NCI-H510A (cell line): ENCODE results near the gene UTS2R.
"Not testable (repeated sequence)": the region's sequence is repeated elsewhere in the genome, so short reads cannot be mapped to it uniquely, and the experiment has no call there.

Experiments
- DNase-seq: peaks from one replicate; lab custom pipeline; 2025; lab: John Stamatoyannopoulos, UW

UTS2R gene

DNA sequence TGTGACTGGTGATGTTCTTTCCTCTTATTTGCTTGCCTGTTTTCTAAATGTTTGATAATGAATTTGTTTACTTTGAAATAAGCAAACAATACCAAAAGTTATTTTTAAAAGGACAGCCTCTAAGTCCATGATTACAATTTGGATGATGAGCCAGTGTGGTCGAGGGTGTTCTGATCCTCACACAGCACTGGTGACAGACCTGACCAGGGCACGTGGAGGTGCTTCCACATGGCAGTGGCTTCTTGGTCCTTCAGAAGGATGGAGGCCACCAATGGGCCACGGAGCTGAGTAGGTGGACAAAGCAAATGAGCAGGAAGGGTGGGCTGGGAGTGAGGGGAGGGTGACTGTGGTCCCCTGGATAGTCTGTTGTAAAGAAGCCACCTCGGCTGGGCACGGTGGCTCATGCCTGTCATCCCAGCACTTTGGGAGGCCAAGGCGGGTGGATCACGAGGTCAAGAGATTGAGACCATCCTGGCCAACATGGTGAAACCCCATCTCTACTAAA lies 16.7 kb upstream of the UTS2R start:
- no peak for DNase-seq

DNA sequence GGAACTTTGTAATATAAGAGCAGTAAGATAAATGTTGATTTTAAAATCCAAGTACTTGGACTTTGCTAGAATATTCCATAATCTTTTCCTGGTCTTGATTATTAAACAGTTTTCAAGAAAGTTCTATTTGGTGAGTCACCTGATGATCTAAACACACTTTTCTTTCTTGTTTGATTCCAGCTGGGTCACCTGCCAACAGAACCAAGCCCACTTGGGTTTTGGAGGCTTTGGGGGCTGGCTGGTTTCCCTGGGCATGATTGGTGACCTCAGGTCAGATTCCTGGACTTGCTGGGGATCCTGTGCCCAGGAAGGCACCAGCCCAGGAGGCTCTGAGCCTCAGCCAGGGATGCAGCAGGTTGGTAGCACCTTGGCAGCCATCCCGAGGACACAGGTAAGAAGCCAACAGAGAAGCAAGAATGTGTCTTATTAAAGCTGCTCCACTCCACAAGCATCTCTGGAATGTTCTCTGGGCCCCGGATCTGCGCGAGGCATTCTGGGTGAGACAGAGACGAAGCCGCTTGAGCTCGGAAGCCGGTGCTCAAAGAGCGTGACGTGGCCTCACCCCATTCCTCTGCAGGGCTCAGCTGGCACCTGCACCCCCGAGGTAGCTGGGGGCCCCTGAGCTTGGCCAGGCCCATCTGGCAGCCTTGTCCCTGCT lies 15.7 kb upstream of the UTS2R start:
- DNase-seq, result no peak

DNA sequence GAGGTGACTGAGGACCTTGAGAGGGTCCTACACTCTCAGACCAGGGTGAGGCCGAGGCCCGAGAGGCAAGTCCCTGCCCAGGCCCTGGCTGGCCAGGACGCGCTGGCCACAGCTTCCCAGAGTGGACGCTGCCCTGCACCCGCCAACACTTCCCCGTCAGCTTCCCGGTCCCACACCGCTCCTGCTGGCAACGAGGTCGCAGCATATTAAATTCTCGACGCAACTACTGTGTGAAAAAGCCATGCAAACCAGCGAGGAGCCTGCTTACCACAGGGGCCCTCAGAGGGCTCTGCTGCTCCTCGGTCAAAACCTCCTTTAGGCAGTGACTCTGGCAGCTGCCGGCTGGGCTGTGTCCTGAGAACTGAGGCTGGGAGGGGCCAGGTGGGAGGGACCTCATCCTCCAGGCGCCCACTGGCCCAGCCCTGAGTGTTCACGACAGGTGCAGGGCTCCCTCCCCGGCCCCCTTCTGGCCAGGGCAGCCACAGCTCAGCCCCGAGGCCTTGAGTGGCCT lies 14.7 kb upstream of the UTS2R start:
- DNase-seq, result peak; percentile 67

DNA sequence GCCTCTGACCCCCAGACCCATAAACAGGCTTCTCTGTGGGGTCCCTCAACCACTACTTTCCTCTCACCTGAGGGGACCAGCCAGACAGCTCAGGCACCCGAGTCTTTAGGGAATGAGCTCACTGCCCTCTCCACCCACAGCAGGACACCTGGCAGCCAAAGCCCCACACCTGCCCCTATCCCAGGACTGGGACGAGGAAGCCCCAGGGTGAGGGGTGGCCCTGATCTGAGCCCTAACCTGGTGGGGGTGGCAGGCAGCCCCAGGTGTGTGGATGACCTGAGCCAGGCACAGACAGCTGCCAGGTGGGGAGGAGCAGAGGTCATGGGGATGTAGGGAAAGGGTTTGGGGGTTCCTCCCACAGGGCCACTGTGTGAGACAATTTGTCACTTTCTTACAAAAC lies 14.2 kb upstream of the UTS2R start:
- no peak for DNase-seq

DNA sequence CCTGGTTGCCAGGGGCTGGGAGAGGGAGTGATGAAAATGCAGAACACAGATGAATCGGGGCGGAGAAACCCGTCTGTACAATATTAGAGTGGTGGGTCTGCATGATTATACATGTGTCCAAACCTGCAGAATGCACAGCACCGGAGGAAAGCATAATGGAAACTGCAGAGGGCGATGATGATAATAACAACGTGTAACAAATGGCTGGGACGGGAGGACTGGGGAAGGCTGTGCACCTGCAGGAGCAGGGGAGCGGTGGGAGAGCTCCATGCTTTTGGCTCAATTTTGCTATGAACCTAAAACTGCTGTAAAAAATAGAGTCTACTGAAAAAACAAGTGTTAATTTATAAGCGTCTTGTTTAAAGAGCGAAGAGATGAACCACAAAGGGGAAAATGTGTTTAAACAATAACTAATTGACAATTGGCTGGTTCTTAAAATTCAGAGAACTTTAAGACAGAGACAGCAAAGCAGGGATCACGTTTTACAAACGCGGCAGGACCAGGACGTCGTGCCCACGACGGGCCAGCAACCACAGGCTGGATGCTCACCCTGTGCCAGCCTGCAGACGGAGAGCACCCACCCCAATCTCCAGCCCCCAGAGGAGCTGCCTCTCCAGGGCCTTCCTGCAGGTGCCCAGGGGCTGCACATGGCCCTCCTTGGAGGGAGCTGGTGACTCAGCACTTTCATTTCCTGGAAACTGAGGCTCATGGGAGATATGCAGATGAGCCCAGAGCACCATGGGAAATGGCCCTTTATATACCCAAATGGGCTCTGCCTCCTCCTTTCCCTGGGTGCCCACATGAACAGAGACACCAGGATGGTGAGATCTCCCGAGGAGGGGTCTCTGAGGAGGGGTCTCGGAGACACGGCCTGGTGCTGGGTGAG lies 12.9 kb upstream of the UTS2R start, which contains the start of gene TEX19:
TSS of gene TEX19 (plus strand) at position 783 of the 886 bp plus-strand sequence. CDS start 2,904 bp downstream, outside the sequence.
- no peak for DNase-seq

DNA sequence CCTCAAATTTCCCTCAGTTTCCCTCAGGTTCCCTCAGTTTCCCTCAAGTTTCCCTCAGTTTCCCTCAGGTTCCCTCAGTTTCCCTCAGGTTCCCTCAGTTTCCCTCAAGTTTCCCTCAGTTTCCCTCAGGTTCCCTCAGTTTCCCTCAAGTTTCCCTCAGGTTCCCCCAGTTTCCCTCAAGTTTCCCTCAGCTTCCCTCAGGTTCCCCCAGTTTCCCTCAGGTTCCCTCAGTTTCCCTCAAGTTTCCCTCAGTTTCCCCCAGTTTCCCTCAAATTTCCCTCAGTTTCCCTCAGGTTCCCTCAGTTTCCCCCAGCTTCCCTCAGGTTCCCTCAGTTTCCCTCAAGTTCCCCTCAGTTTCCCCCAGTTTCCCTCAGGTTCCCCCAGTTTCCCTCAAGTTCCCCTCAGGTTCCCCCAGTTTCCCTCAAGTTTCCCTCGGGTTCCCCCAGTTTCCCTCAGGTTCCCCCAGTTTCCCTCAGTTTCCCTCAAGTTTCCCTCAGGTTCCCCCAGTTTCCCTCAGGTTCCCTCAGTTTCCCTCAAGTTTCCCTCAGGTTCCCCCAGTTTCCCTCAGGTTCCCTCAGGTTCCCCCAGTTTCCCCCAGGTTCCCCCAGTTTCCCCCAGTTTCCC lies 12.0 kb upstream of the UTS2R start:
- DNase-seq, result not testable (repeated sequence)

DNA sequence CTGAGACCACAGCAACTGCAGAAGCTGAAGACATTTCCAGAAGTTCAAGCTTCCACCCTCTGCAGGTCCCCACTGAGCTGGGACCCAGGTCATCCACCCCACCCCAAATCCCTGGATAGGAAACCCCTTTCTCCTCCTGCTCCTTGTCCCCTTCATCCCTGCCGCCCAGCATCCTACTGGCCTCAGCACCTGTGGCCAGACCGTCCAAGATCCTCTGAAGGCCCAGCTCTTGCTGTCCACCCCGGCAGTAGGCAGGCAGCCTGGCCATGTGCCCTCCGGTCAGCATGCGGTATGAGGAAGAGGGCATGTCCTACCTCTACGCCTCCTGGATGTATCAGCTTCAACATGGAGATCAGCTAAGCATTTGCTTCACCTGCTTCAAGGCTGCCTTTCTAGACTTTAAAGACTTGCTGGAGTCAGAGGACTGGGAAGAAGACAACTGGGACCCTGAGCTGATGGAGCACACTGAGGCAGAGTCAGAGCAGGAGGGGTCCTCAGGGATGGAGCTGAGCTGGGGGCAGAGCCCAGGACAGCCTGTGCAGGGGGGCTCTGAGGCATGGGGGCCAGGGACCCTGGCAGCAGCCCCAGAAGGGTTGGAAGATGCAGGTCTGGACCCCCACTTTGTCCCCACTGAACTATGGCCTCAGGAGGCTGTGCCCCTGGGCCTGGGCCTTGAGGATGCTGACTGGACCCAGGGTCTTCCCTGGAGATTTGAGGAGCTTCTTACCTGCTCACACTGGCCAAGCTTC lies 9.5 kb upstream of the UTS2R start:
- DNase-seq, result no peak

DNA sequence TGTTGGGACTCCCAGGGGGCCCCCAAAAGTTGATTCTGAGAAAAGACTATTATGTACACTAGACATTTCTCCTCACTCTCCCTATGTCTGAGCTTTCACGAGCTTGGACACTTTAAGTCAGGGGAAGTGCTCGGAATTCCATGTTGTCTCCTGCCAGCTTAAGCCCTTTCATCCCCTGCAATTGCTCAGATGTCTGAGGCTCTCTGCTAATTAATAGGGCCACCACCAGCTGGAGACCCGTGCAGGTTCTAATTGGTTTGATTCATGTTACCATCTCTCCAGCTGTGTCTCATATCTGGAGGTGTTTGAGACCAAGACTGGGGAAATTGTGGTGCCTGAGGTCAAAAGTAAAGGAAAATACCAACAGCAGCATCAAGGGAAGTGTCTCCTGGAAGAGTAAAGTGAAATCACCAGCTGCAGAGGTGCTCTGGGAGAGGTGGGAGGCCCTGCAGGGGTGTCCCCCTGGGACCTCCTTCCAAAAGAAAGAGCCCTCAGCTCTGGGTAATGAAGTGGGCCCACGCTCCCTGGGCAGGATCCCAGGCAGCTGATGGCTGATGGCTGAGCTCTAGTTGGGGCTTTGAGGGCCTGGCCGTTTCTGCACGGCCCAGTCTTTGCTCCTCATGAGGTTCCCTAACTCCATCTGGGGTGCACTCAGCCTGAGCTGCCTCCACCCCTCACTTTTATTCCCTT lies 5.8 kb upstream of the UTS2R start:
- no peak for DNase-seq

DNA sequence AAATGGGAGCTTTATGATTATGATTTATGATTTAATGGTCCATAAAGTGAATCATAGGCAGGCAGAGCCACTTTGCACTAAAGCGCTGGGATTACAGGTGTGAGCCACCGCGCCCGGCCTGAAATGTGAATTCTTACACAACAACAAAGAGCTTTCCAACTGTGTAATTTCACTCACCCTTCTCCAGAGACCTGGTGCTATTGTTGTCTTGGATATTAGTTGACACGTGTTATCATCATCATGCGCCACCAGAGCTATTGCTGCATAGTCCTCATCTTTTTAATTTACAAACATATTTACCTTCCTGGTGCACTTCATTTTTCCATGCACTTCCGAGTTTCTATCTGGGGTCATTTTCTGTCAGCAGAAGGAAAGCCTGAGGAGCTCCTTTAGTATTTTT lies 4.8 kb upstream of the UTS2R start:
- no peak for DNase-seq

DNA sequence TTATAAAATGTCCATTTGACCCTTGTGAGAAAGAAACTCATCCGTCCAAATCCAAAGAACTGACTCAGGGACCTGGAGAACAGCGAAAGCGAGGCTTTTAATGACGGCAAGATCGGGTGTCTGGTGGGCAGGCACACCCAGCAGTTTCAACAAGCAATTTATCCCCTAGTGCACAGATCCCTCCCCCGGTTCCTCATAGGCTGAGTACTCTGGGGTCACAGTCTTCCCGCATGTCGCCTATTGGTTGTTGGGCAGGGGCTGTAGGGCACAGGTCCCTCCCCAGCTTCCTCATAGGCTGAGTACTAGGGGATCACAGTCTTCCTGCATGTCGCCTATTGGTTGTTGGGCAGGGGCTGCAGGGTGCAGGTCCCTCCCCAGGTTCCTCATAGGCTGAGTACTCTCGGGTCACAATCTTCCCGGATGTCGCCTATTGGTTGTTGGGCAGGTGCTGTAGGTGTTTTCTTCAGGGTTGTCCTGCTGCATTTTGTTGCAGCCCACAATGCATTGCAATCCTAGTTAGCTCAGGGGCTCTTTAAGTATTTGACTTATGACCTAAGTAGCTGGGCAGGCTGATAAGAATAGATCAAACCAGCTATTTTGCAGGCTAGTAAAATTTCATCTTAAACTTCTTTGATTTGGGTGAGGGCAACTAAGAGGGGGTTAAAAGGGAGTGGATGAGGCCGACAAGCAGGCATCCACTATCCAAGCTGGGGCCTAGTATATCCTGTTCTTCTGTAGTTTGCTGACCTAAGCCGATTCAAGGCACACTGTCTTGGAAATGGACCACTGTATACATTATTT lies 3.6 kb upstream of the UTS2R start:
- DNase-seq, result no peak

DNA sequence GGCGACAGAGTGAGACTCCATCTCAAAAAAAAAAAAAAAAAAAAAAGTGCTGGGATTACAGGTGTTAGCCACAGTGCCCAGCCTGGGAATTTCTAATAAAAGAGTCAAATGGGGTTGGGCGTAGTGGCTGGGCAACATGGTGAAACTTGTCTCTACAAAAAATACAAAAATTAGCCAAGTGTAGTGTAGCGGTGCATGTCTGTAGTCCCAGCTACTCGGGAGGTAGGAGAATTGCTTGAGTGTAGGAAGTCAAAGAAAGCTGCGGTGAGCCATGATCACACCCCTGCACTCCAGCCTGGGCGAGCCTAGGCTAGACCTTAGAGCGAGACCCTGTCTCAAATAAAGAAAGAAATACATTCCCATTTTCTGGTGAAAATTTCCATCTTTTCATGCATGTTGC lies 2.4 kb upstream of the UTS2R start:
- DNase-seq, result no peak

DNA sequence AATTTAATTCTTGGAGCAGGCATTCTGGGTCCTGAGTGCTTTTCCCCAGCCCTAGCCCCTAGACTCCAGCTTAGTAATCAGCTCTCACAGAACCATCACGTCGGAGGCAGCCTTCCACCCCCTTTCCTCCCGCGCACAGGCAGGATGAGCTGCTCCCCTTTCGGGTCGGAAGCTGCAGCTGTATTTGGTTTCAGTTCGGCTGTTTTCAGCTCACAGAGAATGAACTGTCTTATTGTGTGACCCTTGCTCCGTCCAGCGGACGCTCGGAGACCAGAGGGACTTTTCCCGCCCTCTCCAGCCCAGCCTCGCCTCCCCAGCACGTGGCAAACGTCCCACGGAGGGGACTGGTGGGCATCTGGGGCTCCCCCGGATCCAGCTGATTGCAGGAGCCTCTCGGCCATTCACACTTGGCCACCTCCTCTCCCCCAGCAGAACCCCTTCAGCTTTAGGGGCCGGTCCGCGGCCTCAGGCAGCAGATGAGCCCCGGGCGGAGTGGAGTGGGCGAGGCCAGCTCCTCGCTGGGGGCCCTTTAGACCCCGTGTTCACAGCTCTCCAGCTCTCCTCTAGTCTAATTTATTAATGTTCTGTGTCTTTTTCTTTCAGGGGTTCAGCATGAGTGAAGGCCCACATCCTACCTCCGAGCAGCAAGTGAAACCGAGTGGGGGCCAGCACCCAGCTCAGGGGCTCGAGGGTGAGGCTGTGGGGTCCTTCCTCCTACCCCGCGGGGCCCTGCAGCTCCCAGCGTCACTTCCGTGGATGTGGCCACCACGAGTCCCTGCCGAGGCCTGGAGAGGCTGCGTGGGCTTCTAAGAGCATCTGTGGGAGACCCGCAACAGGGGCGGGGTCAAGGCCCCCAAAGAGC lies 863 bp upstream of the UTS2R start:
- DNase-seq, result no peak

DNA sequence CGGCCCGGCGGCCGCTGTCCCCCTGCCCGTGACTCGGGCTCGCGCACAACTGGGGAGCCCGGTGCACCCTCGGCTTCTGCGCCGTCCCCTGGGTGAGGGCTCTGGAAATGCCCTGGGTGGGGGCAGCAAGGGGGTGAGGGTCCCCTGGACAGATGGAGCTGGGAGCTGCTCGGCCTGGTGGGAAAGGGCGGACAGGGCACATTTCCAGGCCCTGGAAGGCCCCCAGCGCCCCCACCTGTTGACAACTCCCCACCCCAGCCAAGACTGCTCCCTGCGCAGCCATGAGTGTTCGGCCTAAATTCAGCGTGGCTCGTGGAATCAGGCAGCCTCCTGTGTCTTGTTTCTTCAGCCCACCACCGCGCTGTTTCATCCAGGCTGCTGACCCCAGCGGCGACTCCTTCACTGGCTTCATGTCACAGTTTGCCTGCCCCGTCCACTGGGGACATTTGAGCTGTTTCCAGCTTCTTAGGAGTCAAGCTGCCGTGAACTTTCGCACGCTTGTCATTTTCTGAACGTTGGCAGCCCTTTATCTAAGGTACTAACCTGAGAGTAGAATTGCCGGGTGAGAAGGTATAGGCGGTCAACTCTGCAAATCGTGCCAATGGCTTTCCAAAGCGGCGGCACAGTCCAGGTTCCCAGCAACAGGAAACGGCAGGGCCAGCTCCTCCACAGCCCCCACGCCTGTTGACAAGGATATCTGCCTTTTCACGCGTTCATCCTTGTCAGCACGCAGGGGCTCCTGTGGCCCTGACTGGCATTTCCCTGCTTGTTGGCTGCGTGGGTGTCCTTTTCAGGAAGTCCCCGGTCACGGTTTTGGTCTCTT lies 895 bp downstream of the UTS2R start:
- no peak for DNase-seq

DNA sequence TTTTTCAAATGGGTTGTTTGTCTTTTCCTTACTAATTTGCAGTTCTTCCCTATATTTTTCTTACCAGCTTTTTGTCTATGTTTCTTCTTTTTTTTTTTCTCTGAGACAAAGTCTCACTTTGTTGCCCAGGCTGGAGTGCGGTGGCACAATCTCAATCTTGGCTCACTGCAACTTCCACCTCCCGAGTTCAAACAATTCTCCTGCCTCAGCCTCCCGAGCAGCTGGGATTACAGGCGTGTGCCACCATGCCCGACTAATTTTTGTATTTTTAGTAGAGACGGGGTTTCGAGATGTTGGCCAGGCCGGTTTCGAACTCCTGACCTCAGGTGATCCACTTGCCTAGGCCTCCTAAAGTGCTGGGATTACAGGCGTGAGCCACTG lies 1.5 kb downstream of the UTS2R start:
- not testable (repeated sequence) for DNase-seq

DNA sequence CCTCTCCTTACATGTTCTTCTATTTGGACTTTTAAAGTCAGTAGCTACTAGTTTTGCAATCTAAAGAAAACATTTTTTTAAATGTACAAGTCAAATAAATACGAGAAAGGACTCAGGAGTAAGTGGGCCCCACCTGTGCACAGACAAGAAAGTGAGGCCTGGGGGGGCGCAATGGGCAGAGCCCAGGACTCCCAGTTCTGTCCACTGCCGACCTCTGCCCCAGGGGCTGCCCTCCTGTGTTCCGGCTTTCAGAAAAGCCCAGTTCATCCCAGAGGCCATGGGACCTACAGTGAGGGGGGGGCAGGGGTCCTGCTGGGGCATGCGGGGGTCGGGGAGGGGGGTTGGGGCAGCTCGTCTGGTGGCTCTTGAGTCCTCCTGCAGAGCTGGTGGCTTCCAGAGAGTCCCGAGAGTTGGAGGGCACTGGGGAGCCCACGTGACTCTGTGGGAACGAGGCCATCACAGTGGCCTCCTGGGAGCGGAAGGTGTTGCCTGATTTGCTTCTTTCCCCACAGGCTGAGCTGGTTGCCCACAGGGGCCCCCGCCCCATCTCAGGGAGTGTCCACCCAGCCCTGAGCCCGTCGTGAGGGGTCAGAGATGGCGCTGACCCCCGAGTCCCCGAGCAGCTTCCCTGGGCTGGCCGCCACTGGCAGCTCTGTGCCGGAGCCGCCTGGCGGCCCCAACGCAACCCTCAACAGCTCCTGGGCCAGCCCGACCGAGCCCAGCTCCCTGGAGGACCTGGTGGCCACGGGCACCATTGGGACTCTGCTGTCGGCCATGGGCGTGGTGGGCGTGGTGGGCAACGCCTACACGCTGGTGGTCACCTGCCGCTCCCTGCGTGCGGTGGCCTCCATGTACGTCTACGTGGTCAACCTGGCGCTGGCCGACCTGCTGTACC lies 2.4 kb downstream of the UTS2R start:
- DNase-seq, result no peak

DNA sequence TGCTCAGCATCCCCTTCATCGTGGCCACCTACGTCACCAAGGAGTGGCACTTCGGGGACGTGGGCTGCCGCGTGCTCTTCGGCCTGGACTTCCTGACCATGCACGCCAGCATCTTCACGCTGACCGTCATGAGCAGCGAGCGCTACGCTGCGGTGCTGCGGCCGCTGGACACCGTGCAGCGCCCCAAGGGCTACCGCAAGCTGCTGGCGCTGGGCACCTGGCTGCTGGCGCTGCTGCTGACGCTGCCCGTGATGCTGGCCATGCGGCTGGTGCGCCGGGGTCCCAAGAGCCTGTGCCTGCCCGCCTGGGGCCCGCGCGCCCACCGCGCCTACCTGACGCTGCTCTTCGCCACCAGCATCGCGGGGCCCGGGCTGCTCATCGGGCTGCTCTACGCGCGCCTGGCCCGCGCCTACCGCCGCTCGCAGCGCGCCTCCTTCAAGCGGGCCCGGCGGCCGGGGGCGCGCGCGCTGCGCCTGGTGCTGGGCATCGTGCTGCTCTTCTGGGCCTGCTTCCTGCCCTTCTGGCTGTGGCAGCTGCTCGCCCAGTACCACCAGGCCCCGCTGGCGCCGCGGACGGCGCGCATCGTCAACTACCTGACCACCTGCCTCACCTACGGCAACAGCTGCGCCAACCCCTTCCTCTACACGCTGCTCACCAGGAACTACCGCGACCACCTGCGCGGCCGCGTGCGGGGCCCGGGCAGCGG lies 3.2 kb downstream of the UTS2R start:
- DNase-seq, result peak; percentile 52
